Hepatocyte (in vitro differentiated cells): ENCODE measurements around the gene SHC3.

Experiments used
- EZH2 ChIP-seq: fragments of 200-600 bp; sonication (generic); IDR thresholded peaks from 2 replicates; pipeline ENCODE4 v1.6.1; 2016; ENCODE audit warnings: antibody characterized with exemption, mild to moderate bottlenecking, borderline replicate concordance
- TF ChIP-seq, protein P1 (sequence below): fragments of 200-600 bp; sonication (generic); IDR thresholded peaks from 2 replicates; pipeline ENCODE4 v1.5.1; 2016; ENCODE audit warnings: antibody characterized with exemption, mild to moderate bottlenecking; ENCODE audit not compliant: poor library complexity

- TF ChIP-seq, protein P1, sequence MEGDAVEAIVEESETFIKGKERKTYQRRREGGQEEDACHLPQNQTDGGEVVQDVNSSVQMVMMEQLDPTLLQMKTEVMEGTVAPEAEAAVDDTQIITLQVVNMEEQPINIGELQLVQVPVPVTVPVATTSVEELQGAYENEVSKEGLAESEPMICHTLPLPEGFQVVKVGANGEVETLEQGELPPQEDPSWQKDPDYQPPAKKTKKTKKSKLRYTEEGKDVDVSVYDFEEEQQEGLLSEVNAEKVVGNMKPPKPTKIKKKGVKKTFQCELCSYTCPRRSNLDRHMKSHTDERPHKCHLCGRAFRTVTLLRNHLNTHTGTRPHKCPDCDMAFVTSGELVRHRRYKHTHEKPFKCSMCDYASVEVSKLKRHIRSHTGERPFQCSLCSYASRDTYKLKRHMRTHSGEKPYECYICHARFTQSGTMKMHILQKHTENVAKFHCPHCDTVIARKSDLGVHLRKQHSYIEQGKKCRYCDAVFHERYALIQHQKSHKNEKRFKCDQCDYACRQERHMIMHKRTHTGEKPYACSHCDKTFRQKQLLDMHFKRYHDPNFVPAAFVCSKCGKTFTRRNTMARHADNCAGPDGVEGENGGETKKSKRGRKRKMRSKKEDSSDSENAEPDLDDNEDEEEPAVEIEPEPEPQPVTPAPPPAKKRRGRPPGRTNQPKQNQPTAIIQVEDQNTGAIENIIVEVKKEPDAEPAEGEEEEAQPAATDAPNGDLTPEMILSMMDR: no peak
- no peak for TF ChIP-seq EZH2
These were observed 9.5 kb downstream of the SHC3 start for GRCh38 chr9:89168901-89169813.
